Measurements from ENCODE around the gene MINDY4. TPM values are rescaled to one million over a fixed set of nuclear protein-coding genes. Genes with fewer than 3 reads are reported as not detected.

The MINDY4 gene
- total RNA-seq, 1 donor from 2014 or later = 14.3 TPM

DNA sequence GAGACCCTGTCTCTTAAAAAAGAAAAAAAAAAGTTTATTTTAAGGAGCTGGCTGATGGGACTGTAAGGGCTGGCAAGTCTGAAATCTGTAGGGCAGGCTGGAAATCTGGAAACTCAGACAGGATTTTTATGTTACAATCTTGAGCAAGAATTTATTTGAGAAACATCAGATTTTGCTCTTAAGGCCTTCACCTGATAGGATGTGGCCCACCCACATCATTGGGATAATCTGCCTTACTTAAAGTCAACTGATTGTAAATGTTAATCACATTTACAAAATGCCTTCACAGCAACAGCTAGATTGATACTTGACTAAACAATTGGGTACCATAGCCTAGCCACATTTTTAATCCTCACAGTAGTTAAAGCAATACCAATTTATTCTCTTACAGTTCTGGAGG, 11.5 kb downstream of the MINDY4 start:
- TF ChIP-seq, protein P1, sequence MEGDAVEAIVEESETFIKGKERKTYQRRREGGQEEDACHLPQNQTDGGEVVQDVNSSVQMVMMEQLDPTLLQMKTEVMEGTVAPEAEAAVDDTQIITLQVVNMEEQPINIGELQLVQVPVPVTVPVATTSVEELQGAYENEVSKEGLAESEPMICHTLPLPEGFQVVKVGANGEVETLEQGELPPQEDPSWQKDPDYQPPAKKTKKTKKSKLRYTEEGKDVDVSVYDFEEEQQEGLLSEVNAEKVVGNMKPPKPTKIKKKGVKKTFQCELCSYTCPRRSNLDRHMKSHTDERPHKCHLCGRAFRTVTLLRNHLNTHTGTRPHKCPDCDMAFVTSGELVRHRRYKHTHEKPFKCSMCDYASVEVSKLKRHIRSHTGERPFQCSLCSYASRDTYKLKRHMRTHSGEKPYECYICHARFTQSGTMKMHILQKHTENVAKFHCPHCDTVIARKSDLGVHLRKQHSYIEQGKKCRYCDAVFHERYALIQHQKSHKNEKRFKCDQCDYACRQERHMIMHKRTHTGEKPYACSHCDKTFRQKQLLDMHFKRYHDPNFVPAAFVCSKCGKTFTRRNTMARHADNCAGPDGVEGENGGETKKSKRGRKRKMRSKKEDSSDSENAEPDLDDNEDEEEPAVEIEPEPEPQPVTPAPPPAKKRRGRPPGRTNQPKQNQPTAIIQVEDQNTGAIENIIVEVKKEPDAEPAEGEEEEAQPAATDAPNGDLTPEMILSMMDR (IDR thresholded peaks at IDR 0.05; ENCODE audit: unreplicated experiment) = no peak
- H3K36me3 Mint-ChIP-seq (ENCODE audit: insufficient read depth) = peaks cover 29% of the 10 kb centered on the region
- H3K27ac Mint-ChIP-seq = no peak overlapping the region
- H3K4me3 Mint-ChIP-seq (ENCODE audit: low read depth) = no peak overlapping the region
- DNase-seq (ENCODE audit: low spot score, unreplicated experiment) = no peak
- no peaks in the 10 kb centered on the region for H3K9me3 Mint-ChIP-seq (ENCODE audit: low read depth)
- no peaks in the 10 kb centered on the region for H3K27me3 Mint-ChIP-seq
- H3K4me1 Mint-ChIP-seq (ENCODE audit: low read depth) = no peaks in the 10 kb centered on the region

DNA sequence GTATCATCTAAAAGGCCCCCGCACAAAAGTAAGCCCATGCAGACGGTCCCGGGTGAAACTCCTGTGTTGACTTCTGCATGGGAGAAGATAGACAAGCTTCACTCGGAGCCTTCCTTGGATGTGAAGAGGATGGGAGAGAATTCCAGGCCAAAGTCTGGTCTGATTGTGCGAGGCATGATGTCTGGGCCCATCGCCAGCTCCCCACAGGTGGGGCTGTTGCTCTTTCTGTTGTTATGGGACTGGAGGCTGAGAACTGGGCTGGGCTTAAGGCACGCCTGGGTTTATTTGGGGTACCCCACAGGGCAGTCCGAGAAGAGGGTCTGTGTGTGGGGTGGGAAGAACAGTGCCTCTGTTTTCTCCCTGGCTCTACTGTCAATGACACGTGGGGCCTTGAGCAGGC, 14.6 kb downstream of the MINDY4 start:
- Mint-ChIP-seq H3K27me3 (no peaks in the 10 kb centered on the region), H3K4me3 (ENCODE audit: low read depth) (no peak overlapping the region), H3K27ac (no peak overlapping the region), H3K4me1 (ENCODE audit: low read depth) (no peaks in the 10 kb centered on the region), H3K9me3 (ENCODE audit: low read depth) (no peaks in the 10 kb centered on the region), H3K36me3 (ENCODE audit: insufficient read depth) (peaks cover 27% of the 10 kb centered on the region)
- no peak for DNase-seq (ENCODE audit: low spot score, unreplicated experiment)
- TF ChIP-seq, protein P1 (IDR thresholded peaks at IDR 0.05; ENCODE audit: unreplicated experiment) = no peak

DNA sequence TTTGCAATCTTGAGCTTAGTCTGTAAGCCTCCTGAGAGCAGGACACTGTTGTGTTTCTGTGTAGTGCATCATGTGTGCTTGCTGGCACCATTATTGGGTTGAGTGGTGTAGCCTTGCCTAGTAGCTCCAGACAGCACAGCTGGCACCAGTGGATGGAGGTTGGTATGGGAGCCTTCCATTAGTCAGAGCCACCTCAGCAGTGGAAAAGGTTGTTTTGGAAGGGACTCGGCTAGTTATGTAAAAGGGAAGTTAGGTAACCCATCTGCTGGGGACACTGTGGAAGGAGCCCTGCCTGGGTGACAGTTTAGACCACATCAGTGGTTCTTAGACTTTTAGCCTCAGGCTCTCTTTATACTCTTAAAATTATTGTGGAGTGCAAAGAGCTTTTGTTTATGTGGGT, 16.3 kb downstream of the MINDY4 start:
- TF ChIP-seq, protein P1 (IDR thresholded peaks at IDR 0.05; ENCODE audit: unreplicated experiment) = no peak
- Mint-ChIP-seq H3K27me3 (no peaks in the 10 kb centered on the region), H3K4me3 (ENCODE audit: low read depth) (no peak overlapping the region), H3K36me3 (ENCODE audit: insufficient read depth) (peaks cover 16% of the 10 kb centered on the region), H3K4me1 (ENCODE audit: low read depth) (no peaks in the 10 kb centered on the region), H3K27ac (no peak overlapping the region), H3K9me3 (ENCODE audit: low read depth) (no peaks in the 10 kb centered on the region)
- no peak for DNase-seq (ENCODE audit: low spot score, unreplicated experiment)

DNA sequence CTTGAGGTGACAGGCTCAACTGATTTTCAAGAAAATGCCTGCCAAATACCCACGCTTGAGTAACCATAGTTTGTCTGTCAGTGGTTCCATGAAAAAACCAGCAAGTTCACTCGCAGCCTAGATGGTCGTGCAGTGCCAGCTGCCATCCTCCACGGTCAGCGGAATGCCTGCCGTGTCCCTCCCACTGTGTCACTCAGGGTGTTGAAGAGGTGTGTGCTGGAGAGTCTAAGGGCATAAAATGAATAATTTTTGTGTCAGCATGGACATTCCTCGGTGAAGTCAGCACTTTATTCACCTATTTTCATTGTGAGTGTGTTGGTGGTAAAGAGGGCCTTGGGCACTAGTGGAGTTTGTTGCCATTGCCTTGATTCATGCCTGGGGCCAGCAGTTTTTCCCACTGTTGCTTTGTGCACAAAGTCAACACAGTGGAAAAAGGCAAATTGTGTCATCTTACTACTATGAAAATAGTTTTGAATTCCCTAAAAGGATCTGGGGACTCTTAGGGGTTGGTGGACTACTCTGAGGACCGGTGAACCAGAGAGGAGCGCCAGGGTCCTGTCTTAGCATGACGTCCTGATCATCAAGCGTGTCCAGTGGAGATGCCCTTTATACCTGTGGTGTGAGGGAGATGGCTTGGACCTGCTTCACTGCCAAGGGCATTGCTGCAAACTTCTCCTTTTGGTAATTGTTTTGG, 17.6 kb downstream of the MINDY4 start:
- TF ChIP-seq, protein P1 (IDR thresholded peaks at IDR 0.05; ENCODE audit: unreplicated experiment) = no peak
- no peak for DNase-seq (ENCODE audit: low spot score, unreplicated experiment)
- Mint-ChIP-seq H3K4me1 (ENCODE audit: low read depth) (no peaks in the 10 kb centered on the region), H3K9me3 (ENCODE audit: low read depth) (no peaks in the 10 kb centered on the region), H3K4me3 (ENCODE audit: low read depth) (no peak overlapping the region), H3K27ac (no peak overlapping the region), H3K27me3 (no peaks in the 10 kb centered on the region), H3K36me3 (ENCODE audit: insufficient read depth) (peaks cover 12% of the 10 kb centered on the region)

DNA sequence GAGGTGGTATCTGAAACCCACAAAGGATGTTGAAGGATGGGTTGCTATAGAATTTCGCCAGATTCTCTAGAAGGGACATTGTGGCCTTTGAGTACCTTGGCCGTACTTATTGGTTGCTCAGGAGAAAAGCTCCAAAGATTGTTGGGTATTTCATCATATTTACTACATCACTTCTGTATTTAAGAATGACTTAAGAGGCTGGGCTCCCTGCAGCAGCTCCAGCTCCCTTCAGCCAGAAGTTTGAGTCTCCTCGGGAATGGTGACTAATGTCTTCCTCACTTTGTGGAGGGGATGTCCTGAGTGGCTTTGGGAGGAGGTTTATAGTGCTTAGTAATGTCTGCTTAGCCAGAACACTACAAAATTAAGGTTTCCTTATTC, 18.1 kb downstream of the MINDY4 start:
- DNase-seq (ENCODE audit: low spot score, unreplicated experiment) = no peak
- Mint-ChIP-seq H3K4me1 (ENCODE audit: low read depth) (no peaks in the 10 kb centered on the region), H3K4me3 (ENCODE audit: low read depth) (no peak overlapping the region), H3K27ac (no peak overlapping the region), H3K27me3 (no peaks in the 10 kb centered on the region), H3K36me3 (ENCODE audit: insufficient read depth) (peaks cover 10% of the 10 kb centered on the region), H3K9me3 (ENCODE audit: low read depth) (no peaks in the 10 kb centered on the region)
- TF ChIP-seq, protein P1 (IDR thresholded peaks at IDR 0.05; ENCODE audit: unreplicated experiment) = no peak

Measured in progenitor cell of endocrine pancreas (in vitro differentiated cells).